ENCODE results near the gene NDUFS3. TPM values are rescaled to one million over a fixed set of nuclear protein-coding genes. Genes with fewer than 3 reads are reported as not detected.

NDUFS3 gene
- total and polyA plus RNA-seq, 2 of the 13 experiments (the other 11 are each of a cell fraction or from before 2014, with no cell fraction given), result 151 to 184 TPM

DNA sequence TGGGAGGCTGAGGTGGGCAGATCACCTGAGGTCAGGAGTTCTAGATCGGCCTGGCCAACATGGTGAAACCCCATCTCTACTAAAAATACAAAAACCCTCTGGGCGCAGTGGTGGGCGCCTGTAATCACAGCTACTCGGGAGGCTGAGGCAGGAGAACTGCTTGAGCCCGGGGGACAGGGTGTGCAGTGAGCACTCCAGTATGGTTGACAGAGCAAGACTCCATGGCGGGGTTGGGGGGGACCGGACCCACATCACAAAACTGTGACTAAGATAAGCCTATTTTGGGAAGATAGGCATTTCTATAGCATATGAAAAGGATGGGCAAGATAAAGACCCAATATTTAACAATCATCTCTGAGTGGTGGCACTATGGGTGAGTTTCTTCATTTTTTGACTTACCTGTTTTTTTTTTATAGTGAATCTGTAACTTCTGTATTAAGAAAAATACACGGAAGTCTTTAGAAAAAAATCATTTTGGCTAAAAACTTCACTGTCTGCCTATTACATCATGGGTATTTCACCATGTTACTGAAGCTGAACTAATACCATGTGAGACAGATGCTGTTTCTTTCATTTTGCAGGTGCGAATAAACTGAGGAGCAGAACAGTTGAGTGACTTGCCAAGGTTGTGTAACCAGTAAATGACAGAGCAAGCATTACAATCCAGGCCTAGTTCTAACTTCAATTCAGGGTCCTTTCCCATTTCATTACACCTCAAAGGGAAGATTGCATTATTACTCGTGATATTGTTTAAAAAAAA is 28.4 kb upstream of the NDUFS3 start:
- H3K4me1 ChIP-seq (ENCODE audit: insufficient read depth, low read length), result peaks cover 40% of the 10 kb centered on the region
- intact Hi-C loops (cut with micrococcal nuclease; ENCODE audit: unreplicated experiment) (loop anchor here (5.0 kb wide), 1 partner anchor 63 kb away; no protein-coding TSS in a partner anchor), in situ Hi-C loops (cut with HindIII; ENCODE audit: extremely low pct_ligation_motif_present, low pct_unique_long_range_greater_than_20kb) (no loop called here)
- ATAC-seq (no peak), DNase-seq (ENCODE audit: low spot score) (no peak), FAIRE-seq (no peak)
- H3K27me3 ChIP-seq (ENCODE audit: control insufficient read depth in 1 of 2, insufficient read depth in 2 of 2, low read length in 2 of 2), result no peaks in the 10 kb centered on the region
- peak overlapping the region; percentile 81 for H3K4me2 ChIP-seq (ENCODE audit: low read depth, low read length)
- BruUV-seq (replicated peaks), result no TSS peak
- POLR2A ChIA-PET, result interaction anchor here (1.4 kb wide), 1 partner anchor 13 kb away, joined by 3 read pairs; no protein-coding TSS in a partner anchor
- no peak overlapping the region for H2AFZ ChIP-seq (ENCODE audit: low read length)
- peaks cover 0 to 6% of the 10 kb centered on the region in 2 experiments; a peak in 2 of 5 replicates for H3K36me3 ChIP-seq (replicated peaks in 1 of 2; ENCODE audit: control insufficient read depth in 1 of 2, insufficient read depth in 2 of 2, low read length in 2 of 2)
- H3K27ac ChIP-seq (ENCODE audit: extremely low read length, insufficient read depth, low read length), result peak overlapping the region; percentile 20
- 95% methylated on average over 10 of the region's 10 CpGs for WGBS (ENCODE audit: low lambda C conversion rate)
- no peak for TF ChIP-seq FIP1L1 (IDR thresholded peaks at IDR 0.05; ENCODE audit: borderline replicate concordance, insufficient read depth, low read depth, low read length)
- no peak for TF ChIP-seq ZNF761 (CRISPR knock-in tag; conservative IDR thresholded peaks at IDR 0.05)
- peak; percentile 88 for TF ChIP-seq ZNF12 (CRISPR knock-in tag; IDR thresholded peaks at IDR 0.05)
- 0 out of 4 replicates have a peak, but pooled peaks of 1 of the 2 experiments have one; percentile 14 for TF ChIP-seq HMGXB4 (CRISPR knock-in tag; IDR thresholded peaks at IDR 0.05; ENCODE audit: borderline replicate concordance in 1 of 2, low read depth in 1 of 2)
- TF ChIP-seq ZNF629 (CRISPR knock-in tag; conservative IDR thresholded peaks at IDR 0.05), result no peak
- no peak for TF ChIP-seq ATRX (CRISPR knock-in tag; IDR thresholded peaks at IDR 0.05; ENCODE audit: borderline replicate concordance)
- H4K20me1 ChIP-seq (ENCODE audit: insufficient read depth, low read length), result peaks cover 45% of the 10 kb centered on the region
- peaks cover 66% of the 10 kb centered on the region for H3K79me2 ChIP-seq (ENCODE audit: insufficient read depth, low read length)
- no peaks in the 10 kb centered on the region for H3K9me3 ChIP-seq (ENCODE audit: low read length)
- no peak overlapping the region for H3K9ac ChIP-seq (ENCODE audit: insufficient read depth, low read depth, low read length)
- CTCF ChIA-PET (ENCODE audit: low intra/inter-chr PET ratio, low total read pairs), result no interaction called here
- peak overlapping the region in 1 of 3 experiments; percentile 69; a peak in 3 of 6 replicates for H3K4me3 ChIP-seq (replicated peaks in 1 of 3; ENCODE audit: insufficient read depth in 1 of 3, low read depth in 2 of 3, low read length in 3 of 3)

Measured in HepG2 (cell line).